NB4 (cell line): ENCODE measurements around the gene SRPRB.

Experiments
- DNase-seq: peaks from one replicate; pipeline ENCODE4 v3.0.0; 2010; ENCODE audit warnings: low read depth
- H3K4me3 ChIP-seq: one replicate; pipeline ENCODE4 v1.5.1; 2011; ENCODE audit warnings: mild to moderate bottlenecking, low read depth, low read length, moderate library complexity
- MYC ChIP-seq: IDR thresholded peaks from 2 replicates; pipeline ENCODE4 v1.6.1; 2011; ENCODE audit warnings: low read depth, low read length
- POLR2A ChIP-seq: IDR thresholded peaks from 2 replicates; pipeline ENCODE4 v1.6.1; 2011; ENCODE audit warnings: mild to moderate bottlenecking; ENCODE audit not compliant: insufficient read length; ENCODE audit errors: extremely low read depth
- TF ChIP-seq, protein P1 (sequence below): IDR thresholded peaks from one replicate; pipeline ENCODE4 v1.5.1; 2012; ENCODE audit warnings: low read depth, low read length
- TF ChIP-seq, protein P2 (sequence below): IDR thresholded peaks from 2 replicates; pipeline ENCODE4 v1.6.1; 2011; ENCODE audit warnings: low read depth, low read length

Gene SRPRB

DNA sequence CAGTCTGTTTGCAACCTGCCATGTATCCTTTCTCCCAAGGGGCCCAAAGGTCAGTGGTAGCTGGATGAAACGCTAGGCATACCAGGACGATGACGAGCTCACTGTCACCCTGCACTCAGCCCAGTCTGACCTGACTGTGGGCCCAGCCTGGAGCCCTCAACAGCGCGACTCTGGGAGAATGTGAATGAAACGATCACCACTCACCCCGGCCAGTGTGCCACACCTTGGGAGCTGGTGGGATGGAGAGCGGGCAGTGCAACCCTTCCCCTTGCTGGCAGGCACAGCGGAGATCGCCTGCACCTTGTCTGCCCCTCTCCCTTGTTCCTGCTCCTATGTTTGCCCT, 27.2 kb downstream of the SRPRB start:
- H3K4me3 ChIP-seq = no peak overlapping the region
- TF ChIP-seq, protein P1, sequence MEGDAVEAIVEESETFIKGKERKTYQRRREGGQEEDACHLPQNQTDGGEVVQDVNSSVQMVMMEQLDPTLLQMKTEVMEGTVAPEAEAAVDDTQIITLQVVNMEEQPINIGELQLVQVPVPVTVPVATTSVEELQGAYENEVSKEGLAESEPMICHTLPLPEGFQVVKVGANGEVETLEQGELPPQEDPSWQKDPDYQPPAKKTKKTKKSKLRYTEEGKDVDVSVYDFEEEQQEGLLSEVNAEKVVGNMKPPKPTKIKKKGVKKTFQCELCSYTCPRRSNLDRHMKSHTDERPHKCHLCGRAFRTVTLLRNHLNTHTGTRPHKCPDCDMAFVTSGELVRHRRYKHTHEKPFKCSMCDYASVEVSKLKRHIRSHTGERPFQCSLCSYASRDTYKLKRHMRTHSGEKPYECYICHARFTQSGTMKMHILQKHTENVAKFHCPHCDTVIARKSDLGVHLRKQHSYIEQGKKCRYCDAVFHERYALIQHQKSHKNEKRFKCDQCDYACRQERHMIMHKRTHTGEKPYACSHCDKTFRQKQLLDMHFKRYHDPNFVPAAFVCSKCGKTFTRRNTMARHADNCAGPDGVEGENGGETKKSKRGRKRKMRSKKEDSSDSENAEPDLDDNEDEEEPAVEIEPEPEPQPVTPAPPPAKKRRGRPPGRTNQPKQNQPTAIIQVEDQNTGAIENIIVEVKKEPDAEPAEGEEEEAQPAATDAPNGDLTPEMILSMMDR = no peak
- TF ChIP-seq MYC (no peak), POLR2A (no peak)
- TF ChIP-seq, protein P2, sequence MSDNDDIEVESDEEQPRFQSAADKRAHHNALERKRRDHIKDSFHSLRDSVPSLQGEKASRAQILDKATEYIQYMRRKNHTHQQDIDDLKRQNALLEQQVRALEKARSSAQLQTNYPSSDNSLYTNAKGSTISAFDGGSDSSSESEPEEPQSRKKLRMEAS = no peak
- DNase-seq = no peak

DNA sequence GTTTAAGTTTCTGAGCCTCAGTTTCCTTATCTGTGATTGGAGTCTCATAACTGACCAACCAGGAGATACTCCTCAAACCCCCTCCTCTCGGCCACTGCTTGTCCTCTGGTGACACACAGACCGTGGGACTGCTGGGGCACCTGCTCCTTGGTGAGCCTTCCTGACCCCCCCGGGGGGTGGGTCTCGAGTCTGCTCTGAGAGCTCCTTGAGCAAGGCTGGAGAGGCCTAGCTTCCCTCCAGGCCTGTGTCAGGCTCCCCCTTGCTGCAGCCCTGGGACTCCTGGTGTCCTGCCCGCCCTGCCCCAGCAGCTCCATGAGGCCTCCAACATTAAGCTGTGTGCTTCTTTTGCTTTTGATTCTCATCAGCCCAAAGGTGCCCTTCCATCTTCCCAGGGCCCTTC, 27.7 kb downstream of the SRPRB start:
- H3K4me3 ChIP-seq = no peak overlapping the region
- TF ChIP-seq MYC (no peak), POLR2A (no peak)
- TF ChIP-seq, protein P2 = no peak
- no peak for DNase-seq

DNA sequence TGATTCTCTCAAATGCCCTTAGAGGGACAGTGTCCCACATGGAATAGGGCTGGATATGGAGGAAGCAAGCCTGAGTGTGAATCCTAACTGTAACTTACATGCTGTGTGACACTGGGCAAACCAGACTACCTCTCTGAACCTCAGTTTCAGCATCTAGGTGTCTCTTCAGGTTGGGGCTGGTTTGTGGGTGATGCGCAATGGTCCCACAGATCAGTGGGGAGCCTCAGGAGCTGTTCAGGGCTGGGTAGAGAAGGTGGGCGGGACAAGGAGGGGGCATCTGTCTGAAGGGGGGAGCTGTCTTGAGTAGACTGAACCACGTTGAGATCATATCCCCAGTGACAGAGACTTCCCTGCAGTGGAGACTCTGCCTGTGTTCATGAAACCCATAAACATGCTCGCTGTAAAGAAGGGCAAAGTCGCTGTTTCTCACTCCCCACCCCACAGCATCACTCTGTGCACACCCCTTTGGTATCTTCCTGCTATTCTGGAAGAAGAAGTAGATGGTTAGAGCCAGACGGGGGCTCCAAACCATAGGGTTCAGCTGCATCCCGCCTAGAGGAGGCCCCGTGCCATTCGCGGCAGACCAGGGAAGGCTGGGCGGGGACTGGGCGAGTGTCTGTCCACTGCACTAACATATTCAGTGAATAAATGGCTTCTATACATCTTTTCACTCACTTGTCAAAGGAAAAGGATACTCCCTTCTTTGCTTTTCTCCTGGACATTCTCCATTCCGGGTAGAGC, 28.4 kb downstream of the SRPRB start:
- peak; percentile 29 for DNase-seq
- TF ChIP-seq, protein P2 = no peak
- TF ChIP-seq MYC (no peak), POLR2A (no peak)
- TF ChIP-seq, protein P1 = no peak
- H3K4me3 ChIP-seq = no peak overlapping the region

DNA sequence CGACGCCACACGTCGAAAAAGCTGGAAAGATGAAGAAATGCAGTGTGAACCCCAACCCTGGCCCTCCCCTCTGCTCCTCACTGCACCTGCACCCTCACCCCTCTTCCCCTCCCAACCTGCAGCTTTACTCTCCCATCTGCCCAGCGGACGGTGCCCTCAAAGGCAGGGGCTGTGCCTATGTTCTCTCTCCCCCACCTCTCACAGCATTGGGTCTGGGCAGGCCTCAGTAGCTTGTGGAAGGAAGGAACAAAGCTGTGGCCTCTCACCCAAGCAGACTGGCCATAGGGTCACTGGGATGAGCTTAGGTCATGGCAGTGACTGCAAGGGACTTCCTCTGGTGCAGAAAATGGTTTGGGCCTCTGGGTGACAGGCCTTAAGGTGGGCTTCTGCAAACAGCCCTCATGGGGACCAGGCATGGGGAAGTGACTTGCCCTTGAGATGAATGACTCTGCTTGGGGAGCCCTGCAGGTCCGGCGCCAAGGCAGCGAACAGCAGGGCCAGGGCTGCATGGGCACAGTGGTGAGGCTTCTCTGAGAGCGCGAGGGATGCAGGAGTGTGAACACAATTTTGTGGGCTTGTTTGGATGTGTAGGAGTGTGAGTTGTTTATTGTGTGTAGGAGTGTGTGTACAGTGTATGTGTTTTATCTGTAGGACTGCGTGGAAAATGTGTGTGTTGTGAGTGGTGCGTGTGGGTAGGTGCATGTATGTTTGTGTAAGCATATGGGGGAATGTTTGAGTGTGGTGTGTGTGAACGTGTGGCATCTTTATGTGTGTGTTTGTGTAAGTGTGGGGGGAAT, 29.2 kb downstream of the SRPRB start:
- no peak for DNase-seq

DNA sequence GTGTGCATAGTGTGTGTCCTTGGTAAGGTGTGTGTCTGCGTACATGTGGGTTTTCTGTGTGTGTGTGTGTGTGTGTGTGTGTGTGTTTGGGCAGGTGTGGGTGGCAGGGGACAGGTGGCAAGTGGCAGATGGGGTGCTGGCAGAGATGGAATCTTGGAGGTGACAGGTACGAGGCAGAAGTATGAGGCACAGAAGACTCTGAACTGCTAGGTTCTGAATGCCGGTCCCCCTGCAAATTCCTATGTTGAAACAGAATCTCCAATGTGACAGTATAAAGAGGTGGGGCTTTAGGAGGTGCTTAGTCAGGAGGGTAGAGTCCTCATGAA, 29.8 kb downstream of the SRPRB start:
- no peak overlapping the region for H3K4me3 ChIP-seq
- no peak for TF ChIP-seq POLR2A
- TF ChIP-seq, protein P1 = no peak
- no peak for TF ChIP-seq MYC
- TF ChIP-seq, protein P2 = no peak

More for the DNA sequence above, 29.2 kb downstream of the SRPRB start:
- TF ChIP-seq, protein P2 = no peak
- TF ChIP-seq MYC (no peak), POLR2A (no peak)
- TF ChIP-seq, protein P1 = no peak
- no peak overlapping the region for H3K4me3 ChIP-seq

DNA sequence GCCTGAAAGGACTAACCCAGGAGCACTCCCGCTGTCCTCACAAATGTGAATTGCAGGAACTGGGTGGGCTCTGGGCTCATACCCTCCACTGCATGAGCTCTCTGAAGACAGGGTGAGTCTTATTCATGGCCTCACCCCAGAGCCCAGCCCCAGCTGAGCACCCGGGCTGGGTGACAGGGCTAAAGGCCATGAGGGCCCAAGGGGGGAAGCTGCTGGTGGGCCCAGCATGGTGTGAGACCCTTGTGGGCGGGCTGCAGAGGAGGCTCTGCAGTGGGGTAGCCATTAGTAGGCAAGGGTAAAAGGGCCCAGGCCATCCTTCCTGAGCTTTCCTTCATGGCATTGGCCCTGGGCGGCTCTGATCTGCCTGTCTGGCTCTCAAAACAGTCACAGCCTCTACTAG, 30.3 kb downstream of the SRPRB start:
- H3K4me3 ChIP-seq = no peak overlapping the region
- TF ChIP-seq POLR2A = no peak
- TF ChIP-seq, protein P1 = no peak
- TF ChIP-seq MYC = no peak
- TF ChIP-seq, protein P2 = no peak
- DNase-seq = no peak

More for the DNA sequence above, 29.8 kb downstream of the SRPRB start:
- DNase-seq = no peak
